HG03039 (cell line): ENCODE results near the gene FAM161B.

Experiments
- ATAC-seq: cut with Tn5 transposase; IDR thresholded peaks from one replicate; pipeline ENCODE4 v1.9.1; 2021; ENCODE audit warnings: mild to moderate bottlenecking, moderate library complexity; ENCODE audit not compliant: unreplicated experiment

FAM161B gene

GRCh38 chr14:73884438-73885190 is 65.3 kb downstream of the FAM161B start:
- no peak for ATAC-seq
